HG02973 (cell line): ENCODE data around the gene MED1.

Experiments
- ATAC-seq: cut with Tn5 transposase; IDR thresholded peaks from one replicate; pipeline ENCODE4 v1.9.1; 2021; ENCODE audit warnings: moderate library complexity; ENCODE audit not compliant: unreplicated experiment

MED1 gene

DNA sequence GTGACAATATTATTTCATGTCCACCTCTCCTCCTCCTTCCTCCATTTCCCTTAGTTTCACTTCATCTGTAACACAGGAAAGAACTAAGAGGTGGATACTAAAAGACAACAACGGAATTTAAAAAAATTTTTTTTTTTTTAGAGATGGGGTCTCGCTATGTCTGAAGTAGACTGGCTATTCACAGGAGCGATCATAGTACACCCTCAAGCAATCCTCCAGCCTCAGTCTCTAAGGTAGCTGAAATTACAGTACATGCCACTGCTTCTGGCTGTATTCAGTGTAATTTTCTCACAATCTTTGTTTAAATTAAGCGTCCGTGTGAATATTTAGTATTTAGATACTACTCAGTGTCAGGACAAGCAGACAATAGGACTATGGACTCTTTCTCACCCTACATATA lies 85.2 kb downstream of the MED1 start:
- no peak for ATAC-seq

- no peak for ATAC-seq
These were observed 85.8 kb downstream of the MED1 start for GRCh38 chr17:39365242-39365641.

DNA sequence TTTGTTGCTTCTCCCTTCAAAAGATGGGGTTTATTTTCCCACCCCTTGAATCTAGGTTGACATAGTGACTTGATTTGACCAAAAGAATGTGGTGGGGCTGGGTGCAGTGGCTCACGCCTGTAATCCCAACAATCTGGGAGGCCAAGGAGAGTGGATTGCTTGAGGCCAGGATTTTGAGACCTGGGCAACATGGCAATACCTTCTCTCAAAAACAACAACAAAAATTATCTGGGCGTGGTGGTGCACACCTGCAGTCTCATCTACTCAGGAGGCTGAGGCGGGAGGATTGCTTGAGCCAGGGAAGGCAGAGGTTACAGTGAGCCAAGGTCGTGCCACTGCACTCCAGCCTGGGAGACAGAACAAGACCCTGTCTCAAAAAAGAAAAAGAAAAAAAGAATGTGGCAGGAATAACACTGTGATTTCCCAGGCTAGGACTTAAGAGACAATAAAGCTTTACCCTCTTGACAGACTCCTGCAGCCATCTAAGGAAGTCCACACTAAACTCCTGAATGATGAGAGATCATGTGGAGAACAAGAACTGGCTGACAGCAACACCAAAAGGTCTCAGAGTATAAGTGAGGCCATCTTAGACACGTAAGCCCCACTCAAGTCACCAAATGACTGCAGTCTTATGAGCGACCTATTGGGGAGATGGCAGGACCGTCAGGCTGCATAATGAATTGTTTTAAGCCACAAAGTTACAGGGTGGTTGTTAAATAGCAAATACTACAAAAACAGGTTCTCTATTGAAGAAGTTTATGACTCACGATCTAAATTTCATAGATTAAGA lies 86.6 kb downstream of the MED1 start:
- no peak for ATAC-seq

DNA sequence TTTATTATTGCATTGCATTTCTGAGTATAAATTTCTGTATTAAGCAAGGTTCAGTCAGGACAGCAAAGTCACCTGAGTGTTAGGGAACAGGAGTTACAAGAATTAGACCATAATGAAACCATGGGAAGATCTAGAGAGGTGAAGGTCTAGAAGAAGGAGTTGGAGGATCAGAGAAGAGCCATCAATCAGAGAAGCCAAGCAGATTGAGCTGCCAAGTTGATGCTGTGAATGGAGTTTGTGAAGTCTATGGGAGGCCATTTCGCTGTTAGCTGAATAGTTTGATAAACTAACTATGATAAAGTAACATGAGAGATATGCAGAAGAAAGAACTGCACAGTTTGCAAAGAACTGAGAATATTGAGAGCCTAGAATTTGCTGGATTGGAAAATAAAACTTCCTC lies 90.0 kb downstream of the MED1 start:
- ATAC-seq = no peak

- no peak for ATAC-seq
These were observed 90.5 kb downstream of the MED1 start for GRCh38 chr17:39360537-39360936.

DNA sequence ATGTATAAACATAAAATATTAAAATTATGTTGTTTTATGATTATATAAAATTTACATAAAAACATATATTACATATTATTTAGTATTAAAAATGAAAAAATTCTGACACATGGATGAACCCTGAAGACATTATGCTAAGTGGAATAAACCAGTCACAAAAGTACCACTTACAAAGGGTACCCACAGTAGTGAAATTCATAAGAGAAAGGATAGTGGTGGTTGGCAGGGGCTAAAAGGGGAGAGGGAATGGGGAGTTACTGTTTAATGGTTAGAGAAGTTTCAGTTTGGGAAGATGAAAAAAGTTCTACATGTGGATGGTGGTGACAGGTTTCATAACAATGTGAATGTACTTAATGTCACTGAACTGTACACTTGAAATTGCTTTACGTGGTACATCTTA lies 91.1 kb downstream of the MED1 start:
- no peak for ATAC-seq

GRCh38 chr17:39357986-39358385 lies 93.1 kb downstream of the MED1 start:
- no peak for ATAC-seq

- ATAC-seq = no peak
These were observed 93.6 kb downstream of the MED1 start for GRCh38 chr17:39357488-39357887.
